ENCODE measurements around the gene MED15.

GRCh38 chr22:20577549-20577975 is 70.2 kb downstream of the MED15 start:
- no peak for TF ChIP-seq POLR2AphosphoS5 (IDR thresholded peaks at IDR 0.05)
- TF ChIP-seq CTCF (IDR thresholded peaks at IDR 0.05): no peak
- TF ChIP-seq EP300 (IDR thresholded peaks at IDR 0.05): no peak
